HepG2 (cell line): ENCODE results near the gene CDC42EP5.

Experiments
- CREM ChIP-seq, 2 experiments: sonication (generic) in 1 of 2; formaldehyde crosslinking in 1 of 2; IDR thresholded peaks; 2 replicates each; pipeline versions ENCODE4 v1.4.0 to v1.6.1; 2016 to 2020; ENCODE audit warnings: antibody characterized with exemption in 1 of 2, mild to moderate bottlenecking in 1 of 2, missing genetic modification reagents in 1 of 2
- CTCF ChIP-seq: sonication (generic); formaldehyde crosslinking; IDR thresholded peaks from 2 replicates; pipeline ENCODE4 v1.5.0; 2020; ENCODE audit warnings: mild to moderate bottlenecking, missing genetic modification reagents, moderate library complexity
- SMARCE1 ChIP-seq: fragments of 450-650 bp; IDR thresholded peaks from 2 replicates; pipeline ENCODE4 v1.6.1; 2017; ENCODE audit warnings: borderline replicate concordance
- ZBTB4 ChIP-seq: sonication (generic); formaldehyde crosslinking; IDR thresholded peaks from 2 replicates; pipeline ENCODE4 v1.4.0; 2020; ENCODE audit warnings: missing genetic modification reagents, mild to moderate bottlenecking, borderline replicate concordance
- ZBTB49 ChIP-seq: sonication (generic); formaldehyde crosslinking; IDR thresholded peaks from 2 replicates; pipeline ENCODE4 v1.4.0; 2020; ENCODE audit warnings: missing genetic modification reagents, borderline replicate concordance
- ZNF792 ChIP-seq: IDR thresholded peaks from 2 replicates; pipeline ENCODE4 v1.6.1; 2016

GRCh38 chr19:54492568-54492967 lies 19.5 kb upstream of the CDC42EP5 start:
- TF ChIP-seq CTCF, result no peak
- TF ChIP-seq CREM (IDR thresholded peaks at IDR 0.05), result no peak
- no peak for TF ChIP-seq CREM (CRISPR knock-in tag; IDR thresholded peaks at IDR 0.05)
- no peak for TF ChIP-seq ZBTB49 (CRISPR knock-in tag)
- no peak for TF ChIP-seq ZNF792 (CRISPR knock-in tag)
- TF ChIP-seq ZBTB4 (CRISPR knock-in tag), result no peak
- TF ChIP-seq SMARCE1, result no peak
